ACC112 (cell line): ENCODE data around the gene DHDH.

Experiments
- H2AFZ ChIP-seq: fragments of 200-600 bp; sonication (generic); one replicate; pipeline ENCODE4 v1.6.0; 2017; ENCODE audit warnings: antibody characterized with exemption, low read length; ENCODE audit not compliant: unreplicated experiment
- H3K27ac ChIP-seq: fragments of 200-600 bp; sonication (generic); 2 replicates; pipeline ENCODE4 v1.5.1; 2014; ENCODE audit warnings: low read depth, mild to moderate bottlenecking, antibody characterized with exemption, low read length, moderate library complexity
- H3K27me3 ChIP-seq: fragments of 200-600 bp; sonication (generic); 2 replicates; pipeline ENCODE4 v1.6.1; 2014; ENCODE audit warnings: mild to moderate bottlenecking, antibody characterized with exemption, low read length, moderate library complexity, mixed read lengths; ENCODE audit not compliant: insufficient read depth
- H3K36me3 ChIP-seq: fragments of 200-600 bp; sonication (generic); 2 replicates; pipeline ENCODE4 v1.6.1; 2016; ENCODE audit warnings: mild to moderate bottlenecking, antibody characterized with exemption, low read length, moderate library complexity, mixed read lengths; ENCODE audit not compliant: insufficient read depth
- H3K4me1 ChIP-seq: fragments of 200-600 bp; sonication (generic); one replicate; pipeline ENCODE4 v1.6.1; 2016; ENCODE audit warnings: low read length, mixed read lengths; ENCODE audit not compliant: insufficient read depth, unreplicated experiment, control insufficient read depth
- H3K4me3 ChIP-seq: fragments of 200-600 bp; sonication (generic); 2 replicates; pipeline ENCODE4 v1.5.1; 2014; ENCODE audit warnings: mild to moderate bottlenecking, low read depth, low read length
- H3K79me2 ChIP-seq: fragments of 200-600 bp; sonication (generic); one replicate; pipeline ENCODE4 v1.6.0; 2016; ENCODE audit warnings: low read length; ENCODE audit not compliant: control insufficient read depth, unreplicated experiment, insufficient read depth

The DHDH gene

GRCh38 chr19:48950159-48950558, 16.7 kb downstream of the DHDH start:
- no peak overlapping the region for H2AFZ ChIP-seq
- H3K27ac ChIP-seq, result no peak overlapping the region
- no peaks in the 10 kb centered on the region for H3K4me1 ChIP-seq
- H3K36me3 ChIP-seq, result no peaks in the 10 kb centered on the region
- peaks cover 3% of the 10 kb centered on the region for H3K79me2 ChIP-seq
- no peak overlapping the region for H3K4me3 ChIP-seq
- no peaks in the 10 kb centered on the region for H3K27me3 ChIP-seq

GRCh38 chr19:48950830-48951519, 17.5 kb downstream of the DHDH start:
- Histone ChIP-seq H2AFZ (no peak overlapping the region), H3K36me3 (no peaks in the 10 kb centered on the region), H3K4me3 (no peak overlapping the region), H3K27me3 (no peaks in the 10 kb centered on the region), H3K27ac (no peak overlapping the region), H3K4me1 (peaks cover 2% of the 10 kb centered on the region), H3K79me2 (peaks cover 11% of the 10 kb centered on the region)

- Histone ChIP-seq H2AFZ (no peak overlapping the region), H3K4me3 (no peak overlapping the region), H3K27ac (no peak overlapping the region), H3K79me2 (peaks cover 15% of the 10 kb centered on the region), H3K36me3 (0 out of 2 replicates have a peak, but pooled peaks cover 5% of the 10 kb centered on the region), H3K4me1 (peaks cover 3% of the 10 kb centered on the region), H3K27me3 (no peaks in the 10 kb centered on the region)
Measured at GRCh38 chr19:48953141-48953540, 19.6 kb downstream of the DHDH start.

- peak overlapping the region; percentile 80 for H2AFZ ChIP-seq
Measured at GRCh38 chr19:48953990-48954594, 20.6 kb downstream of the DHDH start.

GRCh38 chr19:48954595-48955307, 21.3 kb downstream of the DHDH start, which contains the start of gene BAX:
BAX (plus strand) TSS chr19:48954875; CDS start chr19:48954929, 54 bp downstream.
- Histone ChIP-seq H3K4me3 (peak within 1 kb of the TSS; percentile 84), H3K27ac (peak within 1 kb of the TSS; percentile 76), H3K27me3 (no peaks in the 10 kb centered on the region), H3K4me1 (peaks cover 3% of the 10 kb centered on the region), H2AFZ (peak within 1 kb of the TSS; percentile 80), H3K79me2 (peaks cover 15% of the 10 kb centered on the region), H3K36me3 (0 out of 2 replicates have a peak, but pooled peaks cover 5% of the 10 kb centered on the region)

More at GRCh38 chr19:48953990-48954594, 20.6 kb downstream of the DHDH start:
- no peak overlapping the region for H3K27ac ChIP-seq
- H3K4me1 ChIP-seq, result peaks cover 3% of the 10 kb centered on the region
- 0 out of 2 replicates have a peak, but pooled peaks cover 5% of the 10 kb centered on the region for H3K36me3 ChIP-seq
- no peaks in the 10 kb centered on the region for H3K27me3 ChIP-seq
- peak overlapping the region; percentile 84 for H3K4me3 ChIP-seq
- peaks cover 15% of the 10 kb centered on the region for H3K79me2 ChIP-seq

GRCh38 chr19:48955308-48955958, 21.9 kb downstream of the DHDH start:
- Histone ChIP-seq H3K36me3 (0 out of 2 replicates have a peak, but pooled peaks cover 5% of the 10 kb centered on the region), H2AFZ (no peak overlapping the region), H3K4me3 (peak overlapping the region; percentile 84), H3K27me3 (no peaks in the 10 kb centered on the region), H3K27ac (peak overlapping the region; percentile 76), H3K79me2 (peaks cover 15% of the 10 kb centered on the region), H3K4me1 (peaks cover 3% of the 10 kb centered on the region)

GRCh38 chr19:48958006-48958405, 24.5 kb downstream of the DHDH start:
- H3K79me2 ChIP-seq, result peaks cover 15% of the 10 kb centered on the region
- no peak overlapping the region for H2AFZ ChIP-seq
- 0 out of 2 replicates have a peak, but pooled peaks cover 5% of the 10 kb centered on the region for H3K36me3 ChIP-seq
- peaks cover 7% of the 10 kb centered on the region for H3K4me1 ChIP-seq
- H3K4me3 ChIP-seq, result no peak overlapping the region
- no peaks in the 10 kb centered on the region for H3K27me3 ChIP-seq
- no peak overlapping the region for H3K27ac ChIP-seq

- H3K4me1 ChIP-seq, result peaks cover 22% of the 10 kb centered on the region
- peaks cover 15% of the 10 kb centered on the region for H3K79me2 ChIP-seq
- no peak overlapping the region for H3K27ac ChIP-seq
- no peak overlapping the region for H3K4me3 ChIP-seq
- H2AFZ ChIP-seq, result no peak overlapping the region
- H3K36me3 ChIP-seq, result 0 out of 2 replicates have a peak, but pooled peaks cover 5% of the 10 kb centered on the region
- no peaks in the 10 kb centered on the region for H3K27me3 ChIP-seq
Measured at GRCh38 chr19:48959341-48960239, 26.1 kb downstream of the DHDH start.

GRCh38 chr19:48961051-48961649, 27.7 kb downstream of the DHDH start:
- H3K4me3 ChIP-seq, result no peak overlapping the region
- H3K27me3 ChIP-seq, result no peaks in the 10 kb centered on the region
- peaks cover 12% of the 10 kb centered on the region for H3K79me2 ChIP-seq
- H3K4me1 ChIP-seq, result peaks cover 21% of the 10 kb centered on the region
- H2AFZ ChIP-seq, result no peak overlapping the region
- H3K27ac ChIP-seq, result no peak overlapping the region
- H3K36me3 ChIP-seq, result peaks cover 13% of the 10 kb centered on the region
